ENCODE measurements around the gene OCA2.

Gene OCA2

DNA sequence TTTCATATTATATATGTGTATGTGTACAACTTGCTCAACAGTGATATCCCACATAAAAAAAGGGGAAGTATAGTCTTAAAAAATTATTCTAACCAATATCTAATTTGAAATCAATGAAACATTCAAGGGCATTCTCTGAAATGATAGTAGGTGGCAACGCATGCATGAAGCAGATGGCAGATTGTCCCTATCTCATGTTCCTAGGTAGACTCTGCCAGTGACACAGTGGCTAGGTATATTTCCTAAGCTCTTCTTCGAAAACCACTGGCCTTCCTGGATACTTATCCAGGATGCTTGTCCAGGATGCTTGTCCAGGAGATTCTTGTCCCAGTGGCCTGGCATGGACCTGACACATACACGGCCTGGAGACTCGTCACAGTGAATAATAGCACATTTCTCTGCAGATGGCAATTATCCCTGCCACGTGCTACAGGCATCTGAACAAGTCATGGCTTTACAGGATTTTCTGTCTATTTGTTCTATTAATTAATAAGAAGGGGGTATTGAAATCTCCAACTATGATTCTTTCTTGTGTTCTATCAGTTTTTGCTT, 54.9 kb downstream of the OCA2 start:
- DNase-seq = no peak
- Mint-ChIP-seq H3K9me3 (peaks cover 14% of the 10 kb centered on the region), H3K27ac (no peak overlapping the region), H3K27me3 (ENCODE audit: low read depth, poor library complexity) (peaks cover 20% of the 10 kb centered on the region), H3K36me3 (ENCODE audit: low read depth) (no peaks in the 10 kb centered on the region), H3K4me3 (no peak overlapping the region), H3K4me1 (peaks cover 11% of the 10 kb centered on the region)
- no peak for TF ChIP-seq CTCF (IDR thresholded peaks at IDR 0.05)

- H3K9me3 Mint-ChIP-seq = peaks cover 14% of the 10 kb centered on the region
- peaks cover 11% of the 10 kb centered on the region for H3K4me1 Mint-ChIP-seq
- H3K27ac Mint-ChIP-seq = no peak overlapping the region
- no peak overlapping the region for H3K4me3 Mint-ChIP-seq
- no peaks in the 10 kb centered on the region for H3K36me3 Mint-ChIP-seq (ENCODE audit: low read depth)
- no peak for DNase-seq
- TF ChIP-seq CTCF (IDR thresholded peaks at IDR 0.05) = no peak
- H3K27me3 Mint-ChIP-seq (ENCODE audit: low read depth, poor library complexity) = peaks cover 17% of the 10 kb centered on the region
These were observed 55.4 kb downstream of the OCA2 start for GRCh38 chr15:28043691-28044091.

DNA sequence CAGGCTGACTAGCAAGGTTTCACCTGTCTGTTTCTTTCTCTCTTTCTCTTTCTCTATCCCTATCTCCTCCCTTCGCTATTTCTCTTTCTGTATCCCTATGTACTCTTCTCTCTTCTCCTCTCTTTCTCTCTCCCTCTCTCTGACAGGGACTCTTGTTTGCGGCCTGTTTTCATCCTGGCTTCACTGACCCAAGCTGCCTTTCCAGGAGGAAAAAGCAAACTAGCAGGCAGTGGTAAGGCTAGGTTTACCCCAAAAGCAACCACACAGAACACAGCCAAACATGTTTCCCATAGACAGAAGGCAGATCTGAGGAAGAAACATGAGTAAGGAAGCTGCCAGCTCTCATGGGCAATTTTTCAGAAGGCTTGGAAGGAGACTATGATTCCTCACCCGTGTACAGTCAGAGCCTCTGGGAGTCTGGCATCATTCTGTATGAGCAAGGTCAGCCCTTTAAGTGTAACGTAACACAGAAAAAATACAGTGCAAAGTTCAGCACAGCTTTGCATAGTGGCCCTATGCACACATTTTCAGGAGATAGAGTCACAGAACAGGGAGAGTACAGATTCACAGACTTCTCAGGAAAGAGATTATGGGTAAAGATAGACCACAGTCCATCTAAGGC, 61.0 kb downstream of the OCA2 start:
- H3K4me3 Mint-ChIP-seq = no peak overlapping the region
- TF ChIP-seq CTCF (IDR thresholded peaks at IDR 0.05) = no peak
- no peaks in the 10 kb centered on the region for H3K9me3 Mint-ChIP-seq
- H3K36me3 Mint-ChIP-seq (ENCODE audit: low read depth) = no peaks in the 10 kb centered on the region
- H3K4me1 Mint-ChIP-seq = peaks cover 3% of the 10 kb centered on the region
- peak overlapping the region; percentile 41 for H3K27ac Mint-ChIP-seq
- H3K27me3 Mint-ChIP-seq (ENCODE audit: low read depth, poor library complexity) = peaks cover 4% of the 10 kb centered on the region
- no peak for DNase-seq

DNA sequence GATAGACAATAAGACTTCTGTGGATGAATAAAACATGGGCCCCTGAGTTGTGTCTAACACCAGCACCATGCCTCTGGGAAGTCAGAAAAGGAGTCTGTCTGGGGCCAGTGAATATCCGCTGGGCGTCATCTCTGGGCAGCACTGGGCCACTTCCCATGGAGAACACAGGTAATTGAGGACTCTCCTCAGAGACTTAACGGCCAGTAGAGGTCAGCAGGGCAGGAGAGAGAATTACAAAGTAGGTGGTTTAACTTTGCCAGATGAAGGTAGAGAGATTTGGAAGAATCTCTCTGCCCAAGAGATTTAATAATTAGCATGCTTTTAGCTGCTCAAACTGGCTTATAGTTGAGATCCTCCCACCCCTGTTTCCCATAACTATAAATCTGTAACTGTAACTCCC, 65.7 kb downstream of the OCA2 start:
- H3K9me3 Mint-ChIP-seq = no peaks in the 10 kb centered on the region
- no peak for DNase-seq
- H3K4me1 Mint-ChIP-seq = no peaks in the 10 kb centered on the region
- no peak for TF ChIP-seq CTCF (IDR thresholded peaks at IDR 0.05)
- H3K27ac Mint-ChIP-seq = no peak overlapping the region
- no peaks in the 10 kb centered on the region for H3K27me3 Mint-ChIP-seq (ENCODE audit: low read depth, poor library complexity)
- no peak overlapping the region for H3K4me3 Mint-ChIP-seq
- H3K36me3 Mint-ChIP-seq (ENCODE audit: low read depth) = no peaks in the 10 kb centered on the region

DNA sequence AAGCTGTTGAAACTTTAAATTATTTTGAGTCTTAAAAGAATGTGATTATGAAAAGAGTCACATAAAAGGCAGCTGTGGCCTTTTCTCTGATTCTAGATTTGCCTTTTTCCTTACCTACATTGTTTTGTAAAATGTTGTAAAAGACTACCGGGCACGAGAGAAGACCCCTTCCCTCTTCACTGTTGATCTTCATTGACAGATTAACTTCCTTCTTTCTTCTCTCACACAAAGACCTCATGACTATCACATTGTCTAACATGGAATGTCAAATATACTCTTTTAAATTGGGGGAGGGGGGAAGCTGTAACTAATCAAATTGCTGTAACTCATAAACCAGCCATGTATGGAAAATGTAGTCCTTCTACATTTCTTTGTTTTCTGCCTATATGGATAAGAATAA, 68.3 kb downstream of the OCA2 start:
- H3K36me3 Mint-ChIP-seq (ENCODE audit: low read depth) = no peaks in the 10 kb centered on the region
- no peak overlapping the region for H3K4me3 Mint-ChIP-seq
- no peak for DNase-seq
- no peak overlapping the region for H3K27ac Mint-ChIP-seq
- H3K27me3 Mint-ChIP-seq (ENCODE audit: low read depth, poor library complexity) = no peaks in the 10 kb centered on the region
- TF ChIP-seq CTCF (IDR thresholded peaks at IDR 0.05) = no peak
- no peaks in the 10 kb centered on the region for H3K4me1 Mint-ChIP-seq
- H3K9me3 Mint-ChIP-seq = no peaks in the 10 kb centered on the region

DNA sequence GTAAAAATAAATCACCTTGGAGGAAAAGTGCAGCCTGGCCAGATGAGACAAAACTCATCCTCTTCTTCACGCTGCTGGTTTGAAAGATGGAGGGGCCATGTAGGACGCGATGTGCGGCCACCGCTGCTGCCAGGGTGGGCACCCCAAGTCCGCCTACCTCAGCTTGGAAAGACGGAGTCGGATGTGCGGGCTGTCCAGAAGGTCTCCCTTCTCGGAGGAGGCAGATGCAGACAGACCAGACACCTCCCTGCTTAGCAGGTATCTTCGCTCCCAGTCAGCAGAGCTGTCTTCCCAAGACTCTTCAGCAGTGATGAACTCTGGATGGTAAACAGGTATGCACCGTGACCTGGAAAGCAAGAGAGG, 71.4 kb downstream of the OCA2 start:
- peaks cover 6% of the 10 kb centered on the region for H3K27me3 Mint-ChIP-seq (ENCODE audit: low read depth, poor library complexity)
- no peaks in the 10 kb centered on the region for H3K4me1 Mint-ChIP-seq
- no peak overlapping the region for H3K27ac Mint-ChIP-seq
- H3K9me3 Mint-ChIP-seq = no peaks in the 10 kb centered on the region
- no peak for DNase-seq
- H3K4me3 Mint-ChIP-seq = no peak overlapping the region
- no peak for TF ChIP-seq CTCF (IDR thresholded peaks at IDR 0.05)
- no peaks in the 10 kb centered on the region for H3K36me3 Mint-ChIP-seq (ENCODE audit: low read depth)
